GM12873 (cell line): ENCODE data around the gene BPIFB4.

Experiments used
- TF ChIP-seq, protein P1 (sequence below): IDR thresholded peaks from 2 replicates; pipeline ENCODE4 v1.5.1; 2012; ENCODE audit warnings: low read depth, mild to moderate bottlenecking, moderate library complexity, low read length, control low read depth; ENCODE audit not compliant: insufficient read depth; ENCODE audit errors: missing control alignments

The BPIFB4 gene

DNA sequence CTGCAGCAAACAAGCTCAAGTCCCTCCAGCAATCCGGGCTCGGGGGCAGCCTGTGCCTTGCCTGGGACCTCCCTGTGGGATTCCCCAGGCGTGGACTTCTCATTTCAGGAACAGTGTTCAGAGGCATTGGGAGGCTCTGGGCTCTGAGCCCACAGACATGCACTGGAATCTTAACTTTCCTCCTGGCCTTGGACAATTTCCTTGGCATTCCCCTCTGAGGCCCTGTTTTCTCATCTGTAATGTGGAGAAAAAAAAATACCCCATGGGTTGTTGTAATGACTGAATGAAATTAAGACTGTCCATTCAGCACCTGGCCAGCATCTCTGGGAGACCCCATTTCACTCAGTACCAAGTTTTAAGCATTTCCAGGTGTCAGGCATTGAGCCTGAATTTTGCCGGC lies 17.6 kb downstream of the BPIFB4 start:
- TF ChIP-seq, protein P1, sequence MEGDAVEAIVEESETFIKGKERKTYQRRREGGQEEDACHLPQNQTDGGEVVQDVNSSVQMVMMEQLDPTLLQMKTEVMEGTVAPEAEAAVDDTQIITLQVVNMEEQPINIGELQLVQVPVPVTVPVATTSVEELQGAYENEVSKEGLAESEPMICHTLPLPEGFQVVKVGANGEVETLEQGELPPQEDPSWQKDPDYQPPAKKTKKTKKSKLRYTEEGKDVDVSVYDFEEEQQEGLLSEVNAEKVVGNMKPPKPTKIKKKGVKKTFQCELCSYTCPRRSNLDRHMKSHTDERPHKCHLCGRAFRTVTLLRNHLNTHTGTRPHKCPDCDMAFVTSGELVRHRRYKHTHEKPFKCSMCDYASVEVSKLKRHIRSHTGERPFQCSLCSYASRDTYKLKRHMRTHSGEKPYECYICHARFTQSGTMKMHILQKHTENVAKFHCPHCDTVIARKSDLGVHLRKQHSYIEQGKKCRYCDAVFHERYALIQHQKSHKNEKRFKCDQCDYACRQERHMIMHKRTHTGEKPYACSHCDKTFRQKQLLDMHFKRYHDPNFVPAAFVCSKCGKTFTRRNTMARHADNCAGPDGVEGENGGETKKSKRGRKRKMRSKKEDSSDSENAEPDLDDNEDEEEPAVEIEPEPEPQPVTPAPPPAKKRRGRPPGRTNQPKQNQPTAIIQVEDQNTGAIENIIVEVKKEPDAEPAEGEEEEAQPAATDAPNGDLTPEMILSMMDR = no peak

DNA sequence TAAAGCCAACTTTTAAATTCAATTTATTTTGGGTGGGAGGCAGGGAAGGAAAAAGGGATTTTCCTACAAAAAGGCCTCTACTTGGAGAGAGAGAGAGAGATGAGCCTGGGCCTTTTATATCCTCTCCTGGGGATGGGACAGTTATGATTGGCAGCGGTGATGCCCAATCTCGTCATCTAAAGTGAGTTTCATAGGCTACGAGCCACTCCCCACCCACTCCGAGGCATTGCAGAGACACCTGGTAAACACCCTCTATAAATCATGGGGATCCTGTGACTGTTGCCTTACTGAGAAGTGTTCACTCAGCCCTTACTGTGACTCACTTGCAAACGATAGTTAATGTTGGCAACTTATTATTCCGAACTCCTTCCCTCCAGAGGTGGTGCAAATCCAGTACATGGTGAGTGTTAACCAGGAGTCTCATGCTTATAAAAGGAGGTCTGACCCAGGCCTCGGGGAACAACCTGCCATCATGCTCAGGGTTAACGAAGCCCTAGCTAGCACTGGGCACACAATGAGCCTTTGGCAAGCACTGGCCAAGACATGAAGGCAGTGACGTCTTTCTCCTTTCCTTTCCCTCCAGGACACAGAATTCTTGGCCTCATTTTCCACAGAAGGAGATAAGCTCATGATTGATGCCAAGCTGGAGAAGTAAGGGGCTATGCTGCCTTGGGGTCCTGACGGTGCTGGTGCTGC lies 20.5 kb downstream of the BPIFB4 start:
- TF ChIP-seq, protein P1 = no peak

DNA sequence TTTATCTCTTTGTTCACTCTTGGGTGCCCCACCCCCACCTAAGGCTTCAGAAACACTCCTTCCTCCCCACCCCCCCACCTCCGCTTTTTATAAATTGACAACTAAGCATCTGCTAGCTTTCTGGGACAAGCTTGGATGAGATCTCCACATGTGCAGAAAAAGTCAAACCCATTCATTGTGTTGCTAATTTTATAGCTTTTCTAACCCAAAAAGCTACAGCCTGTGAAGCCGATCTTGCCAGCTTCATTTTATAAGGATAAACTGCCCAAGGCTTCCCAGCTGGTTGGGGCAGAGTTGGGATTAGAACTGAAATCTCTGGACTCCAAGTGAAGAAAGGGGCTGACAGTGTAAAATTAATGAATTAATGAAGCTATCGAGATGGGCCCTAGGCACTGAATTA lies 24.1 kb downstream of the BPIFB4 start:
- TF ChIP-seq, protein P1 = no peak

DNA sequence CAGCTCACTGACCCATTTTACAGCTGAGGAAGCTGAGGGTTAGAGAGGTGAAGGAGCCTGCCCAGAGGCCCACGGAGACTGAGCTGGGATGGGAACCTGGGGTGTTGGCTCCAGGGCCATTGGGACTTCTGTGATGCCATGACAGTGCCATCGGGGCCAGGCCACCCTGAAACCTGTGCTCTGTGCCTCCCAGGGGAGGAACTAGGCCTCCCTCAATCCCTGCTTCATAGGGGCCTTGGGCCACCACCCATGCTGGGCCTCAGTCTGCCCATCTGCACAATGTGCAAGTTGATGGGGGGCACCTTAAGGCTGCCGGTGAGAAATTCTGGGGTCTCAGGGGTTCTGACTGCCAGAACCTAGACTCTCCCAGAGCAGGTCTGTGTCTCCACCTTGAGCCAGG lies 24.9 kb downstream of the BPIFB4 start:
- TF ChIP-seq, protein P1 = no peak

DNA sequence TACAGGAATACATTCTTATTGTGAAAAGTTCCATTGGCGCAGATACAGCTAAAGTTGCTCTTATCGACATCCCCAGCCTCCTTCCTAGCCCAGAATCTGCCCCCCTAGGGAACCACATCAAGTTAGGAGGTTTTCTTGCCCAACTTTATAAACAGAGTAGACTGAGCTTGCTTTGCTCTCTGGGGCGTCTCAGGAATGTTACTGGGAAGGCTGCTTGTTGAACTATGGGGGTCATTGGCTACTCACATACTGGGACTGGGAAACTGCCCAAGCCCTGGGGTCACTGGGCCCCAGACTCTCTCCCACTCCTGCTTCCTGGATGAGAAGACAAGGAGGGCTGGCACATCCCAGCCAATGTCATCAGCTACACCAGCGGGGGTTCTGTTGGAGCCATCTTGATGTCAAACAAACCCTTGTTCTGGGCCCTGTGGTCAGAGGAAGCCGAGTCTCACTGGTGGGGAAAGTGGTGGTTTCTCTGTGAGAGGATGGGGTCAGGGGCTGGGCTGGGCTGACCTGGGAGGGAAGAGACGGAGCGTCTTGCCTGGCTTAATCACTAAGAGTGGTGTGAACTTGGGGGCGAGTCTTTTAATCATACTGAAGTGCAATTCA lies 26.0 kb downstream of the BPIFB4 start:
- TF ChIP-seq, protein P1 = no peak

DNA sequence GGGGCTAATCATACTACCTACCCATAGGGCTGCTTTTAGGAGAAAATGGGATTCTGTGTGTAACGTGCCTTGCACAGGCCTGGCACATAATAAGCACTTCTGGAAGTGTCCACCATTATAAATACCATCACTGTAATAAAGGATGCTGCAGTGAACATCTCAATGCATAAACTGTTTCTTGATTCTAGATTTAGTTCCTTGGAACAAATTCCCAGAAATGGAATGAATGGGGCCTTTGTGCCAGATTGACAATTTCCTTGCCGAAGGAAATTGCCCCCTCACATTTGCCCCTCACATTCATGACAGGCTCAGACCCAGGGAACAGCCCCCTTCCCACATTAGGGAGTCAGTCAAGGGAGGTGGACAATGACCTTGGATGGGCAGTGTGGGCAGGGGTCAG lies 29.2 kb downstream of the BPIFB4 start:
- TF ChIP-seq, protein P1 = no peak

DNA sequence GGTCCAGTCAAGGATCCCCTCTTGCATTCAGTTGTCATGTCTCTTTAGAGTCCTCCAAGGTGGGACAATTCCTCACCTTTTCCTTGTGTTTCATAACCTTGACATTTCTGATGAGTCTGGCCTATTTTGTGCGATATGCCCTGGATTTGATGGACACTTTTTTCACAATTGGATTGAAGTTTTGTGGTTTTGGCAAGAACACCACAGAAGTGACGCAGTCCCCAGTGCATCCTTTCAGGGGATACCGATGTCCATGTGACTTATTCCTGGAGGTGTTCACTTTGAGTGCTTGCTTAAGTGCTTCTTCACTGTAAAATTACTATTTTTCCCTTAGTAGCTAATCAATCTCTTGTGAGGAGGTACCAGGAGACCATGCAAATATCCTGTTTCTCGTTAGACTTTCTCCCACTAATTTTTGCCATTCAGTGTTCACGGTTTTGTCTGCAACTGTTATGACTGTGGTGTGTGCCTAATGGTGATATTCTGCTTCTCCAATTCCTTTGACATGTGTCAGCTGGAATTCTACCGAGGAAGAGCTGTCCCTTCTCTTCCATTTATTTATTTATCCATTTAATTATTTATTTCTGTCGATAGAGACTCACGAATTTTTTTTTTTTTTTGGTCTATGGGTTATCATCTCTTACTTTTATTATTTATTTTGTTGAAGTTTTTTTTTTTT lies 30.8 kb downstream of the BPIFB4 start:
- TF ChIP-seq, protein P1 = no peak
